GM12875 (cell line): ENCODE results near the gene OSBPL8.

Source experiments
- H3K4me3 ChIP-seq: one replicate; pipeline ENCODE4 v1.5.1; 2011; ENCODE audit warnings: low read depth, low read length, control low read depth
- TF ChIP-seq, protein P1 (sequence below): IDR thresholded peaks from 2 replicates; pipeline ENCODE4 v1.5.1; 2011; ENCODE audit warnings: low read depth, mild to moderate bottlenecking, control low read depth, inconsistent platforms, low read length, moderate library complexity, borderline replicate concordance; ENCODE audit not compliant: insufficient read depth

OSBPL8 gene

DNA sequence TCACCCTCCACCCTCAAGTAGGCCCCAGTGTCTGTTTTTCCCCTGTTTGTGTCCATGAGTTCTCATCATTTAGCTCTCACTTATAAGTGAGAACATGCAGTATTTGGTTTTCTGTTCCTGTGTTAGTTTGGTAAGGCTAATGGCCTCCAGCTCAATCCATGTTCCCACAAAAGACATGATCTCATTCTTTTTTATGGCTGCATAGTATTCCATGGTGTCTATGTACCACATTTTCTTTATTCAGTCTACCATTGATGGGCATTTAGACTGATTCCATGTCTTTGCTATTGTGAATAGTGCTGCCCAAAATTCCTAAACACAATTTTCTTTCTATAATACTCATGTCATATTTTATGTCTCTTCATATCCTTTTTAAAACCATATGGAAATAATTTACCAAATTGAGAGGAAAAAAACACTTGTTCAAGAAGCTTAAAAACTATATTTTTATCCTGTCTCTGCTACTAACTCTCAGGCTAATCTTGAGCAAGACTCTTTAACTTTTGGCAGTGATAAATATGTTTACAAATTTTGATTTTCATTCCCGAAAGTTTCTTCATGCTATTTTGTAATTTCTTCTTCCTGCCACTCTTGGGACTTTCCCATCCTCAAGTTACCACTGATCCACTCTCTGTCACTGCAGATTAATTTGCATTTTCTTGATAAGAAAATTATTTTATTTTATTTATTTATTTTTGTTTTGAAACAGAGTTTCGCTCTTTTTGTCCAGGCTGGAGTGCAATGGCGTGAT is 28.0 kb upstream of the OSBPL8 start:
- TF ChIP-seq, protein P1, sequence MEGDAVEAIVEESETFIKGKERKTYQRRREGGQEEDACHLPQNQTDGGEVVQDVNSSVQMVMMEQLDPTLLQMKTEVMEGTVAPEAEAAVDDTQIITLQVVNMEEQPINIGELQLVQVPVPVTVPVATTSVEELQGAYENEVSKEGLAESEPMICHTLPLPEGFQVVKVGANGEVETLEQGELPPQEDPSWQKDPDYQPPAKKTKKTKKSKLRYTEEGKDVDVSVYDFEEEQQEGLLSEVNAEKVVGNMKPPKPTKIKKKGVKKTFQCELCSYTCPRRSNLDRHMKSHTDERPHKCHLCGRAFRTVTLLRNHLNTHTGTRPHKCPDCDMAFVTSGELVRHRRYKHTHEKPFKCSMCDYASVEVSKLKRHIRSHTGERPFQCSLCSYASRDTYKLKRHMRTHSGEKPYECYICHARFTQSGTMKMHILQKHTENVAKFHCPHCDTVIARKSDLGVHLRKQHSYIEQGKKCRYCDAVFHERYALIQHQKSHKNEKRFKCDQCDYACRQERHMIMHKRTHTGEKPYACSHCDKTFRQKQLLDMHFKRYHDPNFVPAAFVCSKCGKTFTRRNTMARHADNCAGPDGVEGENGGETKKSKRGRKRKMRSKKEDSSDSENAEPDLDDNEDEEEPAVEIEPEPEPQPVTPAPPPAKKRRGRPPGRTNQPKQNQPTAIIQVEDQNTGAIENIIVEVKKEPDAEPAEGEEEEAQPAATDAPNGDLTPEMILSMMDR, result no peak
- no peak overlapping the region for H3K4me3 ChIP-seq

DNA sequence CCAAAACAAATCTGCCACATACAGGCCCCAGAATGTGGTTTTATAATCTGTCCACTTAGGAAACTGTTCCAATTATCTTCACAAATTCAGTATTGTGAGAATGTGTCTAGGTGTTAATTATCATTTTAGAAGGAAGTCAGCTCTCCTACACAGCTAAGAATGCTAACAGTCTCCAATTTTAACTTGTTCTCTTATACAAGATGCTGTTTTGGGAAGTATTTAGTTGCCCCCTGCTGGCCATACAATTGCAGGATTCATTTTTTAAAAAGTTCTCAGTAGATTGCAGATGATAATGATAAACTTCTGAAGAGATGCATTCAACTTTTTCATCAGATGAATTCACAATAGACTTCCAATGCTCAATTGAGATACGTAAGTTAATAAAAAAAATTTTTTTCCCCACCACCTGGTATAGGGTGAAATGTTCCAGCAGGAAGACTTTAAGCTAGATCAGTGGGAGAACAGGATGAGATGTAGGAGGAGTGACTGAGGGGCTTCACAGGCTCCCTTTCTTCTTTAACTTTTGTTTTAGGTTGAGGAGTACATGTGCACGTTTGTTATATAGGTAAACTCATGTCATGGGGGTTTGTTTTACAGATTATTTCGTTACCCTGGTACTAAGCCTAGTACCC is 27.3 kb upstream of the OSBPL8 start:
- TF ChIP-seq, protein P1, result peak; percentile 46; the same call in 1 of the 2 replicates
- no peak overlapping the region for H3K4me3 ChIP-seq

DNA sequence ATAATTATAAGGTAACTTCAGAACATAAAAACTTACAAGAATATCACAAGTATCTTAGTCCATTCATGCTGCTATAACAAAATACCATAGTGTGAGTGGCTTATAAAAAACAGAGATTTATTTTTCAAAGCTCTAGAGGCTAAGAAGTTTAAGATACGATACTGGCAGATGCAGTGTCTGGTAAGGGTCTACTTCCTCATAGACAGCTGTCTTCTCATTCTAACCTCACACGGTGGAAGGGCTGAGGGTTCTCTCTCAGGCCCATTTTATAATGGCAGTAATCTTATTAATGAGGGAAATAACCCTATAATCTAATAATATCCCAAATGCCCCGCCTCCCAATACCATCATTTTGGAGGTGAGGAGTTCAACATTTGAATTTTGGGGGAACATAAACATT is 23.7 kb upstream of the OSBPL8 start:
- TF ChIP-seq, protein P1, result no peak
- H3K4me3 ChIP-seq, result no peak overlapping the region

DNA sequence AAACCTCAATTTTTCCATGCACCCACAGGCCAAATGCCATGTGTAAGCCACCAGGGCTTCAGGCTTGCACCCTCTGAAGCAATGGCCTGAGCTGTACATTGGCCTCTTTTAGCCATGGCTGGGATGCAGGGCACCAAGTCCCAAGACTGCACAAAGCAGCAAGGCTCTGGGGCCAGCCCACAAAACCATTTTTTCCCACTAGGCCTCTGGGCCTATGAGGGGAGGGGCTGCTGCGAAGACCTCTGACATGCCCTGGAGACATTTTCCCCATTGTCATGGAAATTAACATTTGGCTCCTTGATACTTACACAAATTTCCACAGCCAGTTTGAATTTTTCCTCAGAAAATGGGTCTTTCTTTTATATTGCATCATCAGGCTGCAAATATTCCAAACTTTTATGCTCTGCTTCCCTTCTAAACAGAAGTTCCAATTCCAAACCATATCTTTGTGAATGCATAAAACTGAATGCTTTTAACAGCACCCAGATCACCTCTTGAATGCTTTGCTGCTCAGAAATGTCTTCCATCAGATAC is 14.3 kb upstream of the OSBPL8 start:
- TF ChIP-seq, protein P1, result no peak

DNA sequence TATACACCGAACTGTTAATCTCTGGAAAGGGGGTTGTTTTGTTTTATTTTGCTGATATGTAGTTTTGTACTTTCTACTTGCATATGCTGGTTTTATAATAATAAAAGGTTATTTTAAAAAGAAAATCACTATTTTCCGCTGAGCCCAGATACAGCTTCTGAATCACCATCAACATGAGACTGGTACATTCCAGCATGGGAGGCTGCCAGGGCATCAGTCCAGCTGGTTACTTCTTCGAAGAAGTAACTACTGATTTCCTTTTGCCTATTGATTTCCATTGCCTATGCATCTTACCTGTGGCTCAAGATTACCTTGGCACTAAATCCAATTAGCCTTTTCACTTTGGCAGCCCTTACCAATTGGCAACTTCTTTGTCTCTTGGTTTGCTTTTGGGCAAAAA is 11.7 kb upstream of the OSBPL8 start:
- TF ChIP-seq, protein P1, result no peak
- H3K4me3 ChIP-seq, result no peak overlapping the region

More for the DNA sequence above, 14.3 kb upstream of the OSBPL8 start:
- no peak overlapping the region for H3K4me3 ChIP-seq

DNA sequence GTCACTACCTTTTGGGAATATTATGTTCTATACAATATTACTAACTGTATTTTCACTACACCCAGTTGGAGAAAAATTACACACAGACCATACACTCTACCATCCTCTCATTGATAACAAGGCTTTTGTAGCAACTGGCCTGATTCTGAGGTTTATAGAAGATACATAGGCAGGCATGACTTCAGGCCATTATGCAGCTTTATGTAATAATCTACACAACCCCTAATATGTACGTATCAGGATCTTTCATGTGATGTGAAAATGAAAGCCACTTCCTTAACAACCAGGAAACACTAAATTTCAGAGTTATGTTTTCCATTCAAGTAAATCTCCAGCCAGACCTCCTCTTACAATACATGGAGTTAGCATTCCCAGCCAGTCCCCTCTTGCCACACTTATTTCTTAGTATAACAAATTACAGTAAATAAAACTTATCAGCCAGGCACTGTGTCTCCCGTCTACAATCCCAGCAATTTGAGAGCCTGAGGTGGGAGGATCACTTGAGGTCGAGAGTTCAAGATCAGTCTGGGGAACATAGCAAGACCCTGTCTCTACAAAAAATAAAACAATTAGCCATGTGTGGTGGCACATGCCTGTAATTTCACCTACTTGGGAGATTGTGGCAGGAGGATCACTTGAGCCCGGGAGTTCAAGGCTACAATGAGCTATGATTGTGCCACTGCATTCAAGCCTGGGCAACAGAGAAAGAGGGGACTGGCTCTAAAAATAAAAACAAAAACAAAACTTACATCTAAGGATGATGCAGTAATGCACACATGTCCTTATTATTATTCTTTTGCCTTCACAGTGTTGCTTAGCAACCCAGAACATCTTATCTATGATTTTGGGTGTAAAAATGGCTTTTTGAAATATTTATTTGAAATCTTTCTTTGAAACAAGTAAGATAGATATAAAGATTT is 10.4 kb upstream of the OSBPL8 start:
- H3K4me3 ChIP-seq, result no peak overlapping the region
- TF ChIP-seq, protein P1, result no peak
